Upper lobe of left lung (tissue), 6 donors: Measurements from ENCODE around the gene CTSF. TPM values are rescaled to one million over a fixed set of nuclear protein-coding genes. Genes with fewer than 3 reads are reported as not detected.
A peak's percentile ranks its signal among the peaks of the same experiment; 100 is the strongest.

Experiments
- ATAC-seq, 2 donors: fragments of 200-7000 bp; cut with Tn5 transposase; one replicate each; pipeline ENCODE4 v1.9.1; 2022; ENCODE audit warnings: mild to moderate bottlenecking in 2 of 2, moderate library complexity in 2 of 2; ENCODE audit not compliant: low FRiP score in 2 of 2
- DNase-seq, 2 donors: peaks; one replicate each; pipeline ENCODE4 v3.0.0-alpha.2; 2019 to 2020
- H3K27ac ChIP-seq, 4 donors: fragments of 200-600 bp; sonication (generic); one replicate each; pipeline ENCODE4 v1.5.1; 2016 to 2019
- H3K27me3 ChIP-seq, 4 donors: fragments of 200-600 bp; sonication (generic); one replicate each; pipeline ENCODE4 v1.5.1; 2017 to 2019
- H3K36me3 ChIP-seq, 4 donors: fragments of 200-600 bp; sonication (generic); one replicate each; pipeline ENCODE4 v1.5.1; 2016 to 2019
- H3K4me1 ChIP-seq, 4 donors: fragments of 200-600 bp; sonication (generic); one replicate each; pipeline ENCODE4 v1.5.1; 2018 to 2019
- H3K4me3 ChIP-seq, 4 donors: fragments of 200-600 bp; sonication (generic); one replicate each; pipeline ENCODE4 v1.5.1; 2017 to 2019; ENCODE audit warnings: mild to moderate bottlenecking in 2 of 4, moderate library complexity in 1 of 4
- H3K9me3 ChIP-seq, 4 donors: fragments of 200-600 bp; sonication (generic); one replicate each; pipeline ENCODE4 v1.5.1; 2018 to 2019
- EP300 ChIP-seq, 4 donors: sonication (generic); formaldehyde crosslinking; IDR thresholded peaks; one replicate each; pipeline ENCODE4 v1.5.1; 2017; ENCODE audit warnings: antibody characterized with exemption in 4 of 4, control low read depth in 2 of 4
- POLR2A ChIP-seq, 4 donors: fragments of 450-650 bp; IDR thresholded peaks; one replicate each; pipeline ENCODE4 v1.5.1; 2016 to 2017; ENCODE audit warnings: antibody characterized with exemption in 4 of 4, mild to moderate bottlenecking in 2 of 4
- POLR2AphosphoS5 ChIP-seq, 2 donors: sonication (generic); formaldehyde crosslinking; IDR thresholded peaks; one replicate each; pipeline ENCODE4 v1.5.1; 2017; ENCODE audit warnings: antibody characterized with exemption in 2 of 2
- WGBS, 2 donors: methylation state at CpG; one replicate each; pipeline ENCODE4 v1.1.5; 2017 to 2018; 5-methylcytosine and 5-hydroxymethylcytosine counted together
- total RNA-seq, 6 donors: library from RNA; depleted of rRNA in 4 of 6; stranded (reverse); fragments of >200 nt in 4 of 6; gene quantifications; one replicate each; pipeline versions ENCODE4 v1.1.0 to v1.2.1, GENCODE V29; 2016 to 2021
- TF ChIP-seq, protein P1 (sequence below), 6 experiments: fragments of 450-650 bp in 4 of 6; fragments of 200-600 bp in 2 of 6; sonication (generic) in 2 of 6; IDR thresholded peaks; one replicate each; pipeline ENCODE4 v1.5.1; 2016 to 2019; ENCODE audit warnings: antibody characterized with exemption in 6 of 6
- donor health status: DM: no; HTN: no; CAD: no; lungs with moderate emphysema.
- donor health status: DM: no; HTN: yes; CAD: no; lungs with severe emphysema.

Gene CTSF
- total RNA-seq, 6 donors from 2014 or later: 28.5 to 81.7 (median 40.3) TPM

DNA sequence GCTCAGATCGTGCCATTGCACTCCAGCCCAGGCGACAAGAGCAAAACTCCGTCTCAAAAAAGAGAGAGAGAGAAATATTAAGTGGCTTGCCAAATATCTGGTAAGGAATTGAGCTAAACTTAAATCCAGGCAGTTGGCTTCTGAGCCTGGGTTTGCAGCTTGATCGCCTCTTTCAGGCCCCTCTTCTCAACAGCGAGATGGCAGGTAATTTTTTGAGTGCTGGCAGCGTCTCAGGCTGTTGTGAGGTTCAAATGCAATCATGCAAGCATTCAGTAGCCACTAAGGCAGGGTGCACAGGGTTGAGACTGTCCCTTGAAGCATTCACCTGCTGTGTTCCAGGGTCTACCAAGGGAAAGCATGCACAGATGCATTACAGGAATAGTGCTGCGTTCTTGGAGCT is 670 bp upstream of the CTSF start:
- no peak overlapping the region for H3K4me3 ChIP-seq
- ATAC-seq: no peak
- 81 to 89% methylated on average over 7 of the region's 7 CpGs for WGBS, 2 donors

DNA sequence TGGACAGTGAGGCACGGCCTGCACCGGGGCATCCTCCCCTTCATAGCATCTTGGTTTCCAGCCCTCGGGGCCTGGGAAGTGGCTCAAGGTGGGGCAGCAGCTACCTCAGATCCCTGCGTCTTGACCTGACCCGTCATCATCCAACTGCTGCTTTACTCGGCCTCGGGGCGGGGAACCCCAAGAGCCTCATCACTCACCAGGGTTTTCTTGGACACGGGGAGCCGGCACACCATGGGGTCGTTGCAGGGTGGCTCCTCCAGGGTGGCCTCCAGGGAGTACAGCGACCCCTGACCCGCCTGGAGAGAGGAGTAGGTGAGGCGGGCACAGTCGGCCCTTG is 651 bp downstream of the CTSF start:
- Histone ChIP-seq H3K9me3 (no peaks in the 10 kb centered on the region), H3K27ac (peak overlapping the region in 2 of 4 donors; percentile 30 to 68), H3K4me1 (peaks cover 10 to 17% (median 12%) of the 10 kb centered on the region in 4 donors), H3K36me3 (peaks cover 0 to 8% (median 0%) of the 10 kb centered on the region in 4 donors), H3K4me3 (peak overlapping the region; percentile 64 to 77 (median 70)), H3K27me3 (no peaks in the 10 kb centered on the region)
- WGBS, 2 donors: 60 to 73% methylated on average over 4 to 15 of the region's 15 CpGs
- DNase-seq (no peak), ATAC-seq (no peak)
- TF ChIP-seq EP300 (IDR thresholded peaks at IDR 0.05) (no peak), POLR2AphosphoS5 (IDR thresholded peaks at IDR 0.05) (no peak), POLR2A (IDR thresholded peaks at IDR 0.05) (no peak)
- TF ChIP-seq, protein P1, sequence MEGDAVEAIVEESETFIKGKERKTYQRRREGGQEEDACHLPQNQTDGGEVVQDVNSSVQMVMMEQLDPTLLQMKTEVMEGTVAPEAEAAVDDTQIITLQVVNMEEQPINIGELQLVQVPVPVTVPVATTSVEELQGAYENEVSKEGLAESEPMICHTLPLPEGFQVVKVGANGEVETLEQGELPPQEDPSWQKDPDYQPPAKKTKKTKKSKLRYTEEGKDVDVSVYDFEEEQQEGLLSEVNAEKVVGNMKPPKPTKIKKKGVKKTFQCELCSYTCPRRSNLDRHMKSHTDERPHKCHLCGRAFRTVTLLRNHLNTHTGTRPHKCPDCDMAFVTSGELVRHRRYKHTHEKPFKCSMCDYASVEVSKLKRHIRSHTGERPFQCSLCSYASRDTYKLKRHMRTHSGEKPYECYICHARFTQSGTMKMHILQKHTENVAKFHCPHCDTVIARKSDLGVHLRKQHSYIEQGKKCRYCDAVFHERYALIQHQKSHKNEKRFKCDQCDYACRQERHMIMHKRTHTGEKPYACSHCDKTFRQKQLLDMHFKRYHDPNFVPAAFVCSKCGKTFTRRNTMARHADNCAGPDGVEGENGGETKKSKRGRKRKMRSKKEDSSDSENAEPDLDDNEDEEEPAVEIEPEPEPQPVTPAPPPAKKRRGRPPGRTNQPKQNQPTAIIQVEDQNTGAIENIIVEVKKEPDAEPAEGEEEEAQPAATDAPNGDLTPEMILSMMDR (IDR thresholded peaks at IDR 0.05): no peak

More for the DNA sequence above, 670 bp upstream of the CTSF start:
- no peak for DNase-seq
- no peaks in the 10 kb centered on the region for H3K27me3 ChIP-seq
- peaks cover 10 to 17% (median 12%) of the 10 kb centered on the region in 4 donors for H3K4me1 ChIP-seq
- H3K27ac ChIP-seq: no peak overlapping the region
- TF ChIP-seq, protein P1 (IDR thresholded peaks at IDR 0.05): no peak
- no peak for TF ChIP-seq EP300 (IDR thresholded peaks at IDR 0.05)
- TF ChIP-seq POLR2A (IDR thresholded peaks at IDR 0.05): no peak
- TF ChIP-seq POLR2AphosphoS5 (IDR thresholded peaks at IDR 0.05): no peak
- H3K36me3 ChIP-seq: peaks cover 0 to 8% (median 0%) of the 10 kb centered on the region in 4 donors
- H3K9me3 ChIP-seq: no peaks in the 10 kb centered on the region

DNA sequence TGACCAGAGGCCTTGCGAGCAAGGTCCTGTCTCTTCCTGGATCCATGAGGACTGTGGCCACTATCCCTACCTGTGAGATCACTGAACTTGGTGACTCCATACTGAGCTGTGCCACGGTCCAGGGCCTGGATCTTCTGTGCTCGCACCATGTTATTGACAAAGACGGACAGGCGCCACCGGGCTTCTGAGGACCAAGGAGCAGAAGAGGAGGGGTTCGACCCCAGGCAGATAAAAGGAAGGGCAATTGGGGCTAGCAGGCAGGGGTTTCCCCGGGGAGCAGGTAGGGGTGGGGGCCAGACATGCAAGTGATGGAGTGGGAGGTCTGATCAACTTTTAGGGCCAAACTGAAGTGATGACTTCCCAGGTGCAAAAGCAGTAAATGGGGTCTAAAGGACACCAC is 2.2 kb downstream of the CTSF start:
- Histone ChIP-seq H3K27me3 (no peaks in the 10 kb centered on the region), H3K9me3 (no peaks in the 10 kb centered on the region), H3K27ac (no peak overlapping the region), H3K4me1 (peaks cover 10 to 17% (median 12%) of the 10 kb centered on the region in 4 donors), H3K36me3 (peaks cover 0 to 8% (median 0%) of the 10 kb centered on the region in 4 donors), H3K4me3 (no peak overlapping the region)
- DNase-seq (no peak), ATAC-seq (no peak)
- WGBS, 2 donors: 93 to 98% methylated on average over 7 to 8 of the region's 8 CpGs
- TF ChIP-seq EP300 (IDR thresholded peaks at IDR 0.05) (no peak), POLR2A (IDR thresholded peaks at IDR 0.05) (no peak), POLR2AphosphoS5 (IDR thresholded peaks at IDR 0.05) (no peak)
- TF ChIP-seq, protein P1 (IDR thresholded peaks at IDR 0.05): no peak

DNA sequence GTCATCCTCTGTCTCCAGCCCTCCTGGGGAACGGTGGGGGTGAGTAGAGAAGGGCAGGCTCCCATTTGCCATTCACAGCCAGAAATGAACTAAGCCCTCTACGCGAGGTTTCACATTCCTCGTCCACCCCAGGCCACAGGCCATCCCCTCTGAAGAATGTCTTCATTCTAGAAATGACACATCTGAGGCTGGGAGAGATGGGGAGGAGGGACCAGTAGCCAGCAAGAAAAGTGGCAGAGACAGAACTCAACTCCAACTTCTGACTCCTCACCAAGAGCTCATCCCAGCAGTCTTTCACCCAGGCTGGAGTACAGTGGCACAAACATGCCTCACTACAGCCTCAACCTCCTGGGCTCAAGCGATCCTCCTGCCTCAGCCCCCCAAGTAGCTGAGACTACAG is 3.4 kb downstream of the CTSF start:
- H3K4me1 ChIP-seq: peaks cover 10 to 17% (median 12%) of the 10 kb centered on the region in 4 donors
- ATAC-seq (no peak), DNase-seq (no peak)
- peaks cover 0 to 8% (median 0%) of the 10 kb centered on the region in 4 donors for H3K36me3 ChIP-seq
- no peaks in the 10 kb centered on the region for H3K27me3 ChIP-seq
- 92 to 95% methylated on average over 4 to 5 of the region's 5 CpGs for WGBS, 2 donors
- no peak overlapping the region for H3K27ac ChIP-seq
- TF ChIP-seq, protein P1 (IDR thresholded peaks at IDR 0.05): no peak
- TF ChIP-seq POLR2AphosphoS5 (IDR thresholded peaks at IDR 0.05) (no peak), POLR2A (IDR thresholded peaks at IDR 0.05) (no peak)
- H3K9me3 ChIP-seq: no peaks in the 10 kb centered on the region
- no peak overlapping the region for H3K4me3 ChIP-seq

DNA sequence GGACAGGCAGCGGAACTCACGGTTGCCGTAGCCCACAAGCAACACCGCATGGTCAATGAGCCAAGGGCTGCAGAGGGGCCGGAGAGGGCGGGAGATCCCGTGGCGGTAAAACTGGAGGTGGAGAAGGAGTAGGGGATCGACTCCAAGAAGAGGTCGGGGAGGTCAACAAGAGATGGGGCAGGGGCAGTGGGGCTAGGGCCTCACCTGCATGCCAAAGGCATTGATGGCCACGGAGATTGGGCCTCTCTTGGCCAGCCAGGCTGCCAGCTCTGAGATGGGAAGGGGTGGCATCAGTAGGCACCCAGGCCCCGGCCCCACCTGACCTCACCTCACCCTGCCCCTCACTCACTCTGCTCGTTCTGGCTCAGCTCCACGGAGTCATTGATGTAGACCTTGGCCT is 3.9 kb downstream of the CTSF start:
- DNase-seq (peak in 1 of 2 donors; percentile 59), ATAC-seq (no peak)
- TF ChIP-seq, protein P1 (IDR thresholded peaks at IDR 0.05): no peak
- TF ChIP-seq EP300 (IDR thresholded peaks at IDR 0.05): no peak
- TF ChIP-seq POLR2AphosphoS5 (IDR thresholded peaks at IDR 0.05): no peak
- TF ChIP-seq POLR2A (IDR thresholded peaks at IDR 0.05): no peak
- Histone ChIP-seq H3K27ac (no peak overlapping the region), H3K4me3 (no peak overlapping the region), H3K27me3 (no peaks in the 10 kb centered on the region), H3K4me1 (peaks cover 10 to 19% (median 12%) of the 10 kb centered on the region in 4 donors), H3K9me3 (no peaks in the 10 kb centered on the region), H3K36me3 (peaks cover 0 to 8% (median 0%) of the 10 kb centered on the region in 4 donors)
- 91 to 92% methylated on average over 13 to 14 of the region's 14 CpGs for WGBS, 2 donors
